ENCODE data around the gene PDE11A. TPM values are rescaled to one million over a fixed set of nuclear protein-coding genes. Genes with fewer than 3 reads are reported as not detected.
A peak's percentile ranks its signal among the peaks of the same experiment; 100 is the strongest.

Gene PDE11A
- total and polyA plus RNA-seq, 12 donors = 0.26 to 2.9 (median 0.58) TPM

- intact Hi-C loops (cut with DNase I) = no loop called here
- Histone ChIP-seq H3K36me3 (replicated peaks in 1 of 2) (no peaks in the 10 kb centered on the region), H3K27ac (no peak overlapping the region), H3K9me3 (replicated peaks in 1 of 3) (no peaks in the 10 kb centered on the region), H3K4me3 (no peak overlapping the region), H3K4me1 (replicated peaks in 1 of 2) (no peaks in the 10 kb centered on the region), H3K27me3 (no peaks in the 10 kb centered on the region)
- WGBS, 4 donors = 59 to 83% (median 73%) methylated on average over 1 of the region's 1 CpG
- TF ChIP-seq POLR2A (IDR thresholded peaks at IDR 0.05) (no peak), CTCF (IDR thresholded peaks at IDR 0.05) (no peak)
- DNase-seq = no peak
These were observed 263.4 kb downstream of the PDE11A start for GRCh38 chr2:177808984-177809809.

- no peaks in the 10 kb centered on the region for H3K36me3 ChIP-seq (replicated peaks in 1 of 2)
- H3K27ac ChIP-seq = no peak overlapping the region
- intact Hi-C loops (cut with DNase I) = no loop called here
- no peaks in the 10 kb centered on the region for H3K27me3 ChIP-seq
- H3K4me1 ChIP-seq (replicated peaks in 1 of 2) = no peaks in the 10 kb centered on the region
- peak in 2 of 7 donors; percentile 4 to 17 for DNase-seq
- no peak overlapping the region for H3K4me3 ChIP-seq
- TF ChIP-seq POLR2A (IDR thresholded peaks at IDR 0.05) (no peak), CTCF (IDR thresholded peaks at IDR 0.05) (no peak)
- H3K9me3 ChIP-seq (replicated peaks in 1 of 3) = no peaks in the 10 kb centered on the region
These were observed 266.6 kb downstream of the PDE11A start for GRCh38 chr2:177806025-177806424.

- peak in 4 of 6 experiments; percentile 25 to 43 (median 32) for TF ChIP-seq CTCF (IDR thresholded peaks at IDR 0.05)
- TF ChIP-seq POLR2A (IDR thresholded peaks at IDR 0.05) = no peak
- no peaks in the 10 kb centered on the region for H3K4me1 ChIP-seq (replicated peaks in 1 of 2)
- H3K9me3 ChIP-seq (replicated peaks in 1 of 3) = no peaks in the 10 kb centered on the region
- H3K27me3 ChIP-seq = no peaks in the 10 kb centered on the region
- peak in 1 of 7 donors; percentile 4 for DNase-seq
- intact Hi-C loops (cut with DNase I) = no loop called here
- no peaks in the 10 kb centered on the region for H3K36me3 ChIP-seq (replicated peaks in 1 of 2)
- no peak overlapping the region for H3K4me3 ChIP-seq
- no peak overlapping the region for H3K27ac ChIP-seq
- 36 to 56% (median 51%) methylated on average over 1 of the region's 1 CpG for WGBS, 4 donors
These were observed 273.0 kb downstream of the PDE11A start for GRCh38 chr2:177799531-177799930.

- intact Hi-C loops (cut with DNase I) = no loop called here
- Histone ChIP-seq H3K9me3 (replicated peaks in 1 of 3) (no peaks in the 10 kb centered on the region), H3K27me3 (no peaks in the 10 kb centered on the region), H3K36me3 (replicated peaks in 1 of 2) (no peaks in the 10 kb centered on the region), H3K4me1 (replicated peaks in 1 of 2) (no peaks in the 10 kb centered on the region), H3K27ac (no peak overlapping the region), H3K4me3 (no peak overlapping the region)
- 29 to 42% (median 32%) methylated on average over 1 of the region's 1 CpG for WGBS, 4 donors
- no peak for DNase-seq
- TF ChIP-seq CTCF (IDR thresholded peaks at IDR 0.05) (no peak), POLR2A (IDR thresholded peaks at IDR 0.05) (no peak)
These were observed 274.8 kb downstream of the PDE11A start for GRCh38 chr2:177797808-177798207.

Measured in adrenal gland (tissue), 12 donors.